NCI-H510A treated with DMSO at 0.1 percent for 48 hours (cell line): ENCODE data around the gene ATG16L2.
A peak's percentile ranks its signal among the peaks of the same experiment; 100 is the strongest.
"Not testable (repeated sequence)": the region's sequence is repeated elsewhere in the genome, so short reads cannot be mapped to it uniquely, and the experiment has no call there.

ENCODE experiments used
- DNase-seq: peaks from one replicate; lab custom pipeline; 2025; lab: John Stamatoyannopoulos, UW

ATG16L2 gene

GRCh38 chr11:72780296-72781062 is 33.7 kb upstream of the ATG16L2 start:
- DNase-seq: no peak

GRCh38 chr11:72781063-72781312 is 33.2 kb upstream of the ATG16L2 start:
- peak; percentile 26 for DNase-seq

- peak; percentile 63 for DNase-seq
Observed at GRCh38 chr11:72781313-72782080, 32.7 kb upstream of the ATG16L2 start.

GRCh38 chr11:72782081-72782920 is 31.9 kb upstream of the ATG16L2 start:
- peak; percentile 63 for DNase-seq

GRCh38 chr11:72783144-72783905 is 30.9 kb upstream of the ATG16L2 start:
- DNase-seq: no peak

GRCh38 chr11:72784662-72785061 is 29.5 kb upstream of the ATG16L2 start:
- no peak for DNase-seq

- peak; percentile 94 for DNase-seq
Observed at GRCh38 chr11:72786305-72787215, 27.7 kb upstream of the ATG16L2 start.

- peak; percentile 96 for DNase-seq
Observed at GRCh38 chr11:72787216-72788104, 26.8 kb upstream of the ATG16L2 start.

GRCh38 chr11:72788241-72788640 is 26.0 kb upstream of the ATG16L2 start:
- no peak for DNase-seq

GRCh38 chr11:72789493-72790131 is 24.6 kb upstream of the ATG16L2 start:
- no peak for DNase-seq

GRCh38 chr11:72791228-72791627 is 23.0 kb upstream of the ATG16L2 start:
- DNase-seq: not testable (repeated sequence)

- no peak for DNase-seq
Observed at GRCh38 chr11:72792437-72793021, 21.7 kb upstream of the ATG16L2 start.

- no peak for DNase-seq
Observed at GRCh38 chr11:72793076-72793424, 21.2 kb upstream of the ATG16L2 start.

- peak; percentile 95 for DNase-seq
Observed at GRCh38 chr11:72793425-72794367, 20.5 kb upstream of the ATG16L2 start, which contains the start of gene STARD10. Gene STARD10 (minus strand): TSS chr11:72794047. CDS start chr11:72781181, 12,866 bp downstream.

GRCh38 chr11:72798361-72798760 is 15.8 kb upstream of the ATG16L2 start:
- no peak for DNase-seq

GRCh38 chr11:72799441-72799840 is 14.8 kb upstream of the ATG16L2 start:
- DNase-seq: no peak

GRCh38 chr11:72802822-72803221 is 11.4 kb upstream of the ATG16L2 start:
- no peak for DNase-seq

GRCh38 chr11:72805216-72805615 is 9.0 kb upstream of the ATG16L2 start:
- DNase-seq: no peak
